SJSA1 (cell line): ENCODE results near the gene KCNG2. TPM values are rescaled to one million over a fixed set of nuclear protein-coding genes. Genes with fewer than 3 reads are reported as not detected.

ENCODE experiments used
- DNase-seq, 2 experiments: peaks; one replicate each; pipeline ENCODE4 v3.0.0-alpha.2; 2015 to 2020; ENCODE audit warnings: low spot score in 2 of 2, low read depth in 1 of 2
- H3K27ac ChIP-seq: fragments of 250-450 bp; sonication (Bioruptor Pico); 2 replicates; pipeline ENCODE4 v1.5.1; 2020; ENCODE audit warnings: mild to moderate bottlenecking, moderate library complexity
- H3K27me3 ChIP-seq: fragments of 250-450 bp; sonication (Bioruptor Pico); replicated peaks from 2 replicates; pipeline ENCODE4 v1.5.1; 2020; ENCODE audit warnings: mild to moderate bottlenecking, moderate library complexity
- H3K36me3 ChIP-seq: fragments of 250-450 bp; sonication (Bioruptor Pico); 2 replicates; pipeline ENCODE4 v1.5.1; 2020; ENCODE audit warnings: mild to moderate bottlenecking
- H3K4me1 ChIP-seq: fragments of 250-450 bp; sonication (Bioruptor Pico); replicated peaks from 2 replicates; pipeline ENCODE4 v1.6.1; 2021; ENCODE audit warnings: mild to moderate bottlenecking
- H3K4me3 ChIP-seq: fragments of 250-450 bp; sonication (Bioruptor Pico); 2 replicates; pipeline ENCODE4 v1.5.1; 2020; ENCODE audit warnings: mild to moderate bottlenecking
- H3K9me3 ChIP-seq: fragments of 250-450 bp; sonication (Bioruptor Pico); replicated peaks from 2 replicates; pipeline ENCODE4 v1.5.1; 2020; ENCODE audit warnings: mild to moderate bottlenecking
- total RNA-seq: library from RNA; depleted of rRNA; stranded (reverse); fragments of >200 nt; shearing (Covaris generic); gene quantifications from 2 replicates; pipeline ENCODE4 v1.2.3, GENCODE V29; 2014

Gene KCNG2
- total RNA-seq, 1 experiment from 2014 or later = not detected

DNA sequence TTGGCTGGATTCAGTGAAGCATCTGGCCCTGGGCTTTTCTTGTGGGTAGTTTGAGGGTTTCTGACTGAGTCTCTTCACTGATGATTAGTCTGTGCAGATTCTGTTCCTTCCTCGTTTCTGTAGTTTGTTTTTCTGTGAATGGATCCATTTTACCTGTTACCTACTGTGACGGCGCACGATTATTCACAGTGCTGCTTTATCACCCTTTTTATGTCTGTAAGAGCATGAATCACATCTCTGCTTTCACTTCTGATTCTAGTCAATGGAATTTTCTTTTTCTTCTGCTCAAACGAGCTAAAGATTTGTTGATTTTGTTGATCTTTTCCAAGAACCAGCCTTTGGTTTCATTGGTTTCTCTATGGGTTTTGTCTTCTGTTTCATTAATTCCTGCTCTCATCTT lies 92.9 kb downstream of the KCNG2 start:
- H3K9me3 ChIP-seq = peaks cover 10% of the 10 kb centered on the region
- DNase-seq = no peak

DNA sequence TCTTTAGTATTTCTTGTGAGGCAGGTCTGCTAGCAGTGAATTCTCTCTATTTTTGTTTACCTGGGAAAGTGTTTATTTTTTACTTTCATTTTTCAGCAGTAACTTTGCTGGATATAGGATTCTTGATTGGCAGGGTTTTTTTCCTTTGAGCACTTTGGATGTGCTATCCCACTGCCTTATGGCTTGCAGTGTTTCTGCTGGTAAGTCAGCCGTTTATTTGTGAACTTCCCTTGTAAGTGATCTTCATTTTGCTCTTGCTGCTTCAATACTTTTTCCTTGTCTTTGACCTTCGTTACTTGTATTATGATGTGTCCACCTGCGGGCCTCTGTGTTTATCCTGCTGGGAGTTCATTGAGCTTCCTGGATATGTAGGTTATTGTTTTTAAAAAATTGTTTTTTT lies 99.0 kb downstream of the KCNG2 start:
- Histone ChIP-seq H3K27ac (no peak overlapping the region), H3K27me3 (no peaks in the 10 kb centered on the region), H3K4me3 (no peak overlapping the region), H3K4me1 (no peaks in the 10 kb centered on the region), H3K9me3 (peaks cover 36% of the 10 kb centered on the region), H3K36me3 (no peaks in the 10 kb centered on the region)
- DNase-seq = no peak

More for the DNA sequence above, 92.9 kb downstream of the KCNG2 start:
- H3K27me3 ChIP-seq = no peaks in the 10 kb centered on the region
- H3K4me1 ChIP-seq = no peaks in the 10 kb centered on the region
- no peaks in the 10 kb centered on the region for H3K36me3 ChIP-seq
- H3K27ac ChIP-seq = no peak overlapping the region
- H3K4me3 ChIP-seq = no peak overlapping the region

DNA sequence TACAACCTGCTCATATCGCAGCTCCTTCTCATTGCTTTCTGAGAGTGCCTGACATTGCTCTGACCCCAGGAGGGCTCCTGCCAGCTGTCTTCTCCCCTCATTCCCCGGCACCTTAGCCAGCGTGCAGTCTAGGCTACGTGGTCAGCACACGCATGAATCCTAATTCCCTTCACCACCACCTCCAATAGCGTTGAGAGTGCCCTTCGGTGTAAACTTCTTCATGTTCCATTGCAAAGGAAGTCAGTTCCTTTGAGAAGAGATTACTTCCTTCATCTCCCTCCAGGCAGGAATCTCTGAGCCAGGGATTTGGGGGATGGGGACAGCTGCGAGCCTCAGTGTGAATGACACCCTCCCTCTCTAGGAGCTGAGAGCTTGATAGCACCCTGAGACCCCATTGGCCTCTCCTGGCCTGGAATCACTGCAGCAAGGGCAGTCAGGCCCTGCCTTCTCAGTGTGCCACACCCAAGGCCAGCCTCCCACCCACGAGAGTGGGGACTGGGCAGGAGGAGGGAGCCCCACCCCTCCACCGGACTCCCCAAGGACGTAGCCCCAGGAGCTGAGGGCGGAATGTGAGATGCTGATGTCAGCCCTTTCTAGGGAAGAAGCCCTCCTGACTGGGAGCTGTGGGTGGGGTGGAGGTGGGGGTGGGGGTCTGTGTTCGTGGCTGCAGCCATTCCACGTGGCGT lies 100.3 kb downstream of the KCNG2 start:
- Histone ChIP-seq H3K9me3 (peaks cover 42% of the 10 kb centered on the region), H3K4me1 (no peaks in the 10 kb centered on the region), H3K27me3 (no peaks in the 10 kb centered on the region), H3K36me3 (peaks cover 4% of the 10 kb centered on the region), H3K27ac (no peak overlapping the region), H3K4me3 (no peak overlapping the region)
- peak in 1 of 2 experiments; percentile 38 for DNase-seq

DNA sequence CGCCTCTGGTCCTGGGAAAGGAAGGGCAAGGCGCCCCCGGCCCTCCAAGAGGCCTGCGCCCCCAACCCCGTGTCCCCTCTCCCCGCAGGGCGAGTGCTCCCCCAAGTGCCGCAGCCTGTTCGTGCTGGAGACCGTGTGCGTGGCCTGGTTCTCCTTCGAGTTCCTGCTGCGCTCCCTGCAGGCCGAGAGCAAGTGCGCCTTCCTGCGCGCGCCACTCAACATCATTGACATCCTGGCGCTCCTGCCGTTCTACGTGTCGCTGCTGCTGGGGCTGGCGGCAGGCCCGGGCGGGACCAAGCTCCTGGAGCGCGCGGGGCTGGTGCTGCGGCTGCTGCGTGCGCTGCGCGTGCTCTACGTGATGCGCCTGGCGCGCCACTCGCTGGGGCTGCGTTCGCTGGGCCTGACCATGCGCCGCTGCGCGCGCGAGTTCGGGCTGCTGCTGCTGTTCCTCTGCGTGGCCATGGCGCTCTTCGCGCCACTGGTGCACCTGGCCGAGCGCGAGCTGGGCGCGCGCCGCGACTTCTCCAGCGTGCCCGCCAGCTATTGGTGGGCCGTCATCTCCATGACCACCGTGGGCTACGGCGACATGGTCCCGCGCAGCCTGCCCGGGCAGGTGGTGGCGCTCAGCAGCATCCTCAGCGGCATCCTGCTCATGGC lies 101.3 kb downstream of the KCNG2 start:
- peaks cover 46% of the 10 kb centered on the region for H3K9me3 ChIP-seq
- H3K36me3 ChIP-seq = peaks cover 12% of the 10 kb centered on the region
- no peak overlapping the region for H3K27ac ChIP-seq
- H3K4me3 ChIP-seq = no peak overlapping the region
- no peaks in the 10 kb centered on the region for H3K4me1 ChIP-seq
- DNase-seq = peak in 1 of 2 experiments; percentile 34
- no peaks in the 10 kb centered on the region for H3K27me3 ChIP-seq

DNA sequence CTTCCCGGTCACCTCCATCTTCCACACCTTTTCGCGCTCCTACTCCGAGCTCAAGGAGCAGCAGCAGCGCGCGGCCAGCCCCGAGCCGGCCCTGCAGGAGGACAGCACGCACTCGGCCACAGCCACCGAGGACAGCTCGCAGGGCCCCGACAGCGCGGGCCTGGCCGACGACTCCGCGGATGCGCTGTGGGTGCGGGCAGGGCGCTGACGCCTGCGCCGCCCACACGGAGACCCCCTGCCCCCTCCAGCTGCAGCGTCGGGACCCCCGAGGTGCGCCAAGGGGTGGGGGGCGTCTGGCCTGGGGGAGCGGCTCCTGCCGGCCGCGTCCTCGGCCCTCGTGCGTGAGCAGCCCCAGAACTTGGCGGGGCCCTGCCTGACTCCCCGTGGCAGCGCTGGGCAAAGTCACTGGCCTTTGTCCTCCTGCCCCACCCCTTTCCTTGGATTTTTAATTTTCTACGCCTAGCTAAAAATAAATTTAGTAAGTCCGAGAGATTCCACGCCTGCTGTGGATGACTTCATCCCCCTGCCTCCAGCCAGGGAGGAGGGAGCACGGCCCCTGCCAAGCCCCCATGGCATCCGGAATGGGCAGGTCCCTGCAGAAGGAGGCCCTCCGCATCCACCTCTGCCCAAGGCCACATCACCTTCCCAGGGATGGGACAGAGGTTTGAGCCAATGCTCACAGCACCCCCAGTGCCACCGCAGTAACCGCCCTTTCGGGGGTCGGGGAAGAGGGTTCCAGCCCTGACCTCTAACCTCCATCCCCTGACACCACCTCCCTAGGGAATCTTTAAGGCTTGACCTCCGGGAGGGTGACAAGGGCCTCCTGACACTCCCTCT lies 102.1 kb downstream of the KCNG2 start:
- Histone ChIP-seq H3K9me3 (peaks cover 46% of the 10 kb centered on the region), H3K4me3 (no peak overlapping the region), H3K27ac (no peak overlapping the region), H3K27me3 (no peaks in the 10 kb centered on the region), H3K36me3 (peaks cover 12% of the 10 kb centered on the region), H3K4me1 (no peaks in the 10 kb centered on the region)
- peak in 1 of 2 experiments; percentile 34 for DNase-seq

DNA sequence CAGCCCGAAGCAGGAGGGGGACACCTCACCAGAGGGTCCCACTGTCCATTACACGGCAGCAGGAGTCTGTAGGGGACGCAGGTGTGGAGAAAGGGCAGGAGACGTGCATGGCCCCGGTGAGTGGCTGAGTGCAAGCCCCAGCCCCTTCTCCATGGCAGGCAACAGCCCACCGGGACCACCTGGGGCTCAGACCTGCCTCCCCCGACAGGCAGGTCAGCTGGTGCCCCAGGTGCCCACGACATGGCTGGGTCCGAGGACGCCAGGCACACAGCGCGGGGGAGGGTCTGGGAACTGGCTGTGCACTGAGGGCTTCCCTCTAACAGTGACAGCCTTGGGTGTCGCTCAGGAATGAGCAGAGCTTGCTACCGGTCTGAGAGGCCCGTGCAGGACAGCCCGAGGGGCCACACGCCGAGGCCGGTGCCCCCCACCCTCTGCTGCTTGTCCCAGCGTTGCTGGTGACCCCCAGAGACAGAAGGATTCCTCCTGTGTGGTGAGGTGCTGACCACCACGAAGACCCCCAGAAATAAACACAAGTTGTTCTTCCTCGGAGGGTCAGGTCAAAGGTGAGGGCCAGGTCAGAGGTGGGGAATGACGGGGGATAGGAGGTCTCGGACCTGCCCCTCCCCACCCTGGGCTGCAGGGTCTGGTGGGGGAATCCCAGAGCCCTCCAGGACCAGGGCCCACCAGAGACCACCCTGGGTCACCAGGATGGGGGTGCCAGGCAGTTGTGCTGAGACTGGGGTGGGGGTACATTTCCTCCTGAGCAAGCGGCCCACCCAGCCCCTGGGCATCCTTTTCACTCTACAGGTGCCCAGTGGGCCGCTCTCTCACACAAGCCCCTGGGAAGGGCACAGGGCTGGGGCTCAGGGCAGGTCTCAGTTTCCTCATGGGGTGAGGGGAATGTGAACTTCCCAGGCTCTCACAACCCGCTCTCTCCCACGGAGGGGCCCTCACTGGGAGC lies 103.2 kb downstream of the KCNG2 start:
- no peak overlapping the region for H3K4me3 ChIP-seq
- DNase-seq = peak in 1 of 2 experiments; percentile 36
- H3K36me3 ChIP-seq = peaks cover 12% of the 10 kb centered on the region
- no peaks in the 10 kb centered on the region for H3K27me3 ChIP-seq
- peaks cover 46% of the 10 kb centered on the region for H3K9me3 ChIP-seq
- H3K4me1 ChIP-seq = no peaks in the 10 kb centered on the region
- no peak overlapping the region for H3K27ac ChIP-seq

DNA sequence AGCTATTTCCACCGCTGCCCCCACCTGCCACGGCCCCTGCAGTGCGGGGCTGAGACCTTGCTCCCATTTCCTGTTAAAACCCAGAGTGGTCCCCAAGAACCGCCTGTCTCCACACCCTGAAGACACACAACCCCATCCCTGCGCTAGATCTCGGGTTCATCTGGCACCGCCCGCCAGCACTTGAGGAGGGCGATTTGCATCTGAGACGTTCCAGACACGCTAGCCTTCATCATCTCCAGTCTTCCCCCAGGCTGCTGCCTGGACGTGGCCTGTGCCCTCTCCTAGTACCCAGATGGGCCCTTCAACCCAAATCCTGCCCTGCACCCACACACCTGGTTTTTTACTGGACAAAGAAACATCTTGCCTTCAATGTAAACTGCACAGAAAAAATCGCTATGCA lies 103.9 kb downstream of the KCNG2 start:
- H3K9me3 ChIP-seq = peaks cover 43% of the 10 kb centered on the region

DNA sequence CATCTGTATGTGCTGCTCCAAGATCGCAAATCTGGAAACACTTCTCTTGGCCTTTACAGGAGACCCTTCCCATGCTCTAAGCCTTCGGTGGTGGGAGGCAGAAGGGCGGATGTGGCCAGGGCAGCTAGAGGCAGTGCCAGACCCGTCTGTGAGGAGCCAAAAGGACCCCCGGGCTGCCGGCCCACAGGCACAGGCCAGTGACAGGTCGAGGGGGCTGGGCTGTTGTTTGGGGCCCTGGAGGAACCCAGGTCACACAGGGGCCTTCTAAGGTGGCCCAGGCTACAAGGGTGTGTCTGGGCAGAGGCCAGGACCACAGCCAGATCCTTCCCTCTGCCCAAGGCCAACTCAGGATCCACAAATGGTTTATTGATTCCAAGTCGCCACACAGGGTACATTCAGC lies 104.3 kb downstream of the KCNG2 start:
- Histone ChIP-seq H3K9me3 (peaks cover 42% of the 10 kb centered on the region), H3K36me3 (peaks cover 12% of the 10 kb centered on the region), H3K4me3 (no peak overlapping the region), H3K27ac (no peak overlapping the region), H3K4me1 (no peaks in the 10 kb centered on the region), H3K27me3 (no peaks in the 10 kb centered on the region)
- DNase-seq = peak in 1 of 2 experiments; percentile 24

More for the DNA sequence above, 103.9 kb downstream of the KCNG2 start:
- Histone ChIP-seq H3K4me1 (no peaks in the 10 kb centered on the region), H3K4me3 (no peak overlapping the region), H3K36me3 (peaks cover 12% of the 10 kb centered on the region), H3K27ac (no peak overlapping the region), H3K27me3 (no peaks in the 10 kb centered on the region)
- DNase-seq = no peak

DNA sequence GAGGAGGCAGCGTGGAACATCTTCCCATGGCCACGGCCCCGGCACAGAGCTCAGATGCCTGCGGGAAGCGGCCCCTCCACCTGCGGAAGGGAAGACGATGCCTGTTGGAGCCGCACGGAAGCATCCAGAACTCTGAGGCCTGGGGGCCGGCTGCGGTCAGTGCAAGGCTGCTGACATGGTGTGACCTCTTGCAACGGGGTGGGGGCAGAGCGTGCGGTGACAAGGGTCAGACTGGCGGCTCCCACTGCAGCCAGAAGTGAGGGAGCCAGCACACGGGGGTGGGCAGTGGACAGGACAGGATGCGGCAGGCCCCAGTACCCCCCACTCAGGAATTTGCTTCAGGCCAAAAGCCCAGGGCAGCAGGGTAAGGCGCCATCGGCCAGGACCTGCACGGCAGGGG lies 104.9 kb downstream of the KCNG2 start:
- peak in 1 of 2 experiments; percentile 38 for DNase-seq
- Histone ChIP-seq H3K36me3 (peaks cover 12% of the 10 kb centered on the region), H3K4me1 (no peaks in the 10 kb centered on the region), H3K27me3 (no peaks in the 10 kb centered on the region), H3K27ac (no peak overlapping the region), H3K4me3 (no peak overlapping the region), H3K9me3 (peaks cover 37% of the 10 kb centered on the region)

DNA sequence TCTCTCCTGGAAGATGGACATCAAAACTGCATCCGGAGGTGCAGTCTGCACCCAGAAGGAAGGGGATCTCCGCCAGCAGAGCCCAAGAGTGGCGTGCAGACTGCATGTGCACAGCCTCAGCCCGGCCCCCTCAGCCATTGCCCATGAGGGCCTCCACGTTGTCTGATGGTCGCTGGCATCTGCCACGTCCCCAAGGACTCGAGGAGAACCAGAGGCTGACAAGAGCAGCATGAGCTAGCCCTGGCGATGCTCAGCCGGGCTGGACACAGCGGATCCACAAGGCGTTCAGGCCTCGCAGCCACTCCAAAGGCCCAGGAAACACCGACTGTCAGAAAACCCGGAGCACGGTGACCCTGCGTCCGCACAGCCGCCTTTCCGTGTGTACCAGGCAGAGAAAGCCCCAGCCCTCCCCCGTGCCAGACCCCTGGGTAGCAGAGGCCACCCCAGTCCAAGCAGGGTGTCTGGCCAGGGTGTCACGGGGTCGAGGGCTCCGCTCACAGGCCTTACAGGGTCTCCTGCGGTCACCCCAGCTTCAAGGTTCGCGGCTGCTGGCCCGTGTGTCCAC lies 105.4 kb downstream of the KCNG2 start:
- H3K4me3 ChIP-seq = no peak overlapping the region
- peaks cover 12% of the 10 kb centered on the region for H3K36me3 ChIP-seq
- no peak overlapping the region for H3K27ac ChIP-seq
- H3K27me3 ChIP-seq = no peaks in the 10 kb centered on the region
- H3K9me3 ChIP-seq = peaks cover 32% of the 10 kb centered on the region
- peak in 1 of 2 experiments; percentile 39 for DNase-seq
- H3K4me1 ChIP-seq = no peaks in the 10 kb centered on the region

DNA sequence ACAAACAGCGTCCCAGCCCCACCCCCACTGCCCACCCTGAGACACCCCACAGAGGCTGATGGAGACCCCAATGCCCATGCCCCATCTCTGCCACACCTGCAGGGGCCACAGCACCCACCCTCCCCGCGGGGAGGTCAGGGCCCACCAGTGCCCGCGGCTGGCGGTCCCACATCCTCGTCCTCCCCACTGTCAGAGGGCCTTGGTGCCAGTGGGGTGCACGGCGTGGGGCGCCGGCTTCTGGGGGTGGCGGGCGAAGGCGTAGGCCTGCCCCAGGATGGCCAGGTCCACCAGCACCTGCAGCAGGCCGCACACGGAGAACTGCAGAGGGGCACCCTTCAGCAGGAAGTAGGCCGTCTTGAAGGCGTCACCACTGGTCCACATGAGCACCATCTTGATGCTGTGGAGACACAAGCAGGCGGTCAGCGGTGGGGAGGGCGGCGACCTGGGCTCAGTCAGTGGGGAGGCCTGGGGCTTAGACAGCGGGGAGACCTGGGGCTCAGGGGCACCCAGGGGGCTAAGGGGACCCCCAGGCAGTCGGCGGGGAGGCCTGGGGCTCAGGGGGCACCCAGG lies 106.1 kb downstream of the KCNG2 start:
- H3K9me3 ChIP-seq = peaks cover 32% of the 10 kb centered on the region
- no peak overlapping the region for H3K27ac ChIP-seq
- no peaks in the 10 kb centered on the region for H3K27me3 ChIP-seq

DNA sequence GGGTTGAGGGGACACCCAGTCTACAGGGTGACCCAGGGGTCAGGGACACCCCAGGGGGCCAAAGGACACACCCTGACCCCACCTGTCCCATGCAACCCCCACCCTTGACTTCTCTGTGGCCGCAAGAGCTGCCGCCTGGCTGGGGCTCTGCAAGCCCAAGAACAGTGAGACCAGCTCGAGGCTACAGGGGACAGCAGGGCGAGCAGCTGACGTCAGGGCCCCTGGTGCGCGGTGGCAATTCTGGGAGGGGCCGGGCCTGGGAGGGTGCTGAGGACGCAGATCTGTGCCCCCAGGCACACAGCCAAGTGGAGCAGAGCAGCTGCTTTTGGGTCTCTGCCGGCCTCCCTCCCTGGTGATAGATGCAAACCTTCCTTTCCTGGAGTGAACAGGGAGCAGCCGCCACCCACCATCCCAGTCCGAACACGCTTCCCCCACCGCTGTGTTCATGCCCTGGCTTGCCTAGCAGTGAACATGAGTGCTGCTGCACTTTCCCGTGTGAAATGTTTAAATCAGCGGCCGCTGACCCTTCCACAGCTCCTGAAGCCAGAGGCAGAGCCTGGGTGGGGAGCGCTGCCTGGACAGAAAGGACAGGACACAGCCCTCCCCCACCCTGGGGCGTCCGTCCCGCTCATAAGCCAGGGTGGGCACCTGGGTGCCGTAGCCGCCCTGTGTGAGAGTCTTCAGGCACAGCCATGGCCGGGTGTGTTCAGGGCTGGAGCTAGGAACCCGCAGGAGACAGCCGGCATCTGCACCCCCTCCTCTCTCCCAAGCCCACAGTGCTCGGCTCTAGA lies 106.8 kb downstream of the KCNG2 start:
- no peaks in the 10 kb centered on the region for H3K4me1 ChIP-seq
- H3K27me3 ChIP-seq = no peaks in the 10 kb centered on the region
- no peak overlapping the region for H3K27ac ChIP-seq
- H3K4me3 ChIP-seq = no peak overlapping the region
- H3K36me3 ChIP-seq = peaks cover 19% of the 10 kb centered on the region
- peaks cover 28% of the 10 kb centered on the region for H3K9me3 ChIP-seq
- DNase-seq = peak in 1 of 2 experiments; percentile 37

More for the DNA sequence above, 106.1 kb downstream of the KCNG2 start:
- Histone ChIP-seq H3K36me3 (peaks cover 17% of the 10 kb centered on the region), H3K4me3 (no peak overlapping the region), H3K4me1 (no peaks in the 10 kb centered on the region)
- peak in 1 of 2 experiments; percentile 41 for DNase-seq
